Measurements from ENCODE around the gene ADA. TPM values are rescaled to one million over a fixed set of nuclear protein-coding genes. Genes with fewer than 3 reads are reported as not detected.

The ADA gene
- total RNA-seq, 4 donors from 2014 or later: 19.4 to 34.8 (median 22.6) TPM

GRCh38 chr20:44601236-44601671 is 50.2 kb downstream of the ADA start:
- TF ChIP-seq CTCF (IDR thresholded peaks at IDR 0.05; ENCODE audit: low read depth): no peak

GRCh38 chr20:44600758-44601201 is 50.7 kb downstream of the ADA start:
- TF ChIP-seq CTCF (IDR thresholded peaks at IDR 0.05; ENCODE audit: low read depth): no peak

- TF ChIP-seq CTCF (IDR thresholded peaks at IDR 0.05; ENCODE audit: low read depth): no peak
Observed at GRCh38 chr20:44600301-44600700, 51.2 kb downstream of the ADA start.

GRCh38 chr20:44599715-44600114 is 51.8 kb downstream of the ADA start:
- TF ChIP-seq CTCF (IDR thresholded peaks at IDR 0.05; ENCODE audit: low read depth): no peak

- no peak for TF ChIP-seq CTCF (IDR thresholded peaks at IDR 0.05; ENCODE audit: low read depth)
Observed at GRCh38 chr20:44598423-44599305, 52.8 kb downstream of the ADA start.

GRCh38 chr20:44597930-44598329 is 53.6 kb downstream of the ADA start:
- no peak for TF ChIP-seq CTCF (IDR thresholded peaks at IDR 0.05; ENCODE audit: low read depth)

GRCh38 chr20:44597516-44597915 is 54.0 kb downstream of the ADA start:
- TF ChIP-seq CTCF (IDR thresholded peaks at IDR 0.05; ENCODE audit: low read depth): no peak
